SK-N-SH (cell line): ENCODE data around the gene CEP295NL.

Experiments
- EZH2phosphoT487 ChIP-seq: fragments of 200-600 bp; sonication (generic); IDR thresholded peaks from 2 replicates; pipeline ENCODE4 v1.6.1; 2017; ENCODE audit warnings: low read depth, mixed run types, mild to moderate bottlenecking, antibody characterized with exemption, moderate library complexity, borderline replicate concordance
- MXI1 ChIP-seq: IDR thresholded peaks from 2 replicates; pipeline ENCODE4 v1.6.1; 2012; ENCODE audit warnings: mild to moderate bottlenecking, low read depth, low read length, improper control_type of control experiment
- RAD21 ChIP-seq: IDR thresholded peaks from 2 replicates; pipeline ENCODE4 v1.6.1; 2012; ENCODE audit warnings: mild to moderate bottlenecking, low read length
- TF ChIP-seq, protein P1 (sequence below): fragments of 200-600 bp; sonication (generic); IDR thresholded peaks from 2 replicates; pipeline ENCODE4 v1.6.1; 2017; ENCODE audit warnings: antibody characterized with exemption, mild to moderate bottlenecking, moderate library complexity
- TF ChIP-seq, protein P2 (sequence below): IDR thresholded peaks from 2 replicates; pipeline ENCODE4 v1.4.0; 2012; ENCODE audit warnings: low read depth
- TF ChIP-seq, protein P3 (sequence below): IDR thresholded peaks from 2 replicates; pipeline ENCODE4 v1.4.0; 2012; ENCODE audit warnings: low read depth, borderline replicate concordance

DNA sequence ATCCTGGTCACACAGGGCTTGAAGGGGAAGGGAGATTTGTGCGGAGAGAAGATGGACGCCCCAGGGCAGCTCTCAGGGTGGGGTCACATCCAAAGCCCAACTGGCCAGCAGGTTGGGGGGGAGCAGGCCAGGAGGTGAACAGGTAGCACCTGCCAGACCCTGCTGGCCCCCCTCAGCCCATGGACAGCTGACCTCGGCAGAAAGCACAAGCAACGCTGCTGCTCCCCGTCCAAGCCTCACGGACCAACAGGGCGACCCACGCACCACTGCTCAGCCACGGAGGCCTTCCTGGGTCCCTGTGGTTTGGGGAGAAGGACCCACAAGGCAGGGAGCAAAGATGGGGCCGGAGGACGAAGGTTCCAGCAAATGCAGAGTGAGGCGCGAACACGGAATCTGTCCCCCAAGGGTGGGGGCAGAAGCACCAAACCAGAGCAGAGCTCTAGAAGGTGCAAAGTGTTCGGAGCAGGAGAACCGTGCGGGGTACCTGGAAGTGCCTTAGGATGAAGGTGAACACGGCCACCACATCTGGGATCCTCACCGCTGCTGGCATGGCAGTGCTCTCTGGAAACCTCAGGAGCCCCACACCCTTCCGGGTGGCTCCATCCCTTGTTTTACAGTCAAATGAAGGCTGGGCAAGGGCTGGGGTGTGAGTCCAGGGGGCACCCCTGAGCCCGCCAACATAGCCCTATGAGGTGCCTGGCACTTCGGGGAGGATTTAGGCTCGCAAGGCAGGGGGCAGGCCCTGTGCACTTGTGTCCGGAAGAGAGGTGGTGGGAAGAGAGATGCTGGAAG is 17.9 kb downstream of the CEP295NL start:
- TF ChIP-seq EZH2phosphoT487 (no peak), RAD21 (no peak), MXI1 (no peak)
- TF ChIP-seq, protein P1, sequence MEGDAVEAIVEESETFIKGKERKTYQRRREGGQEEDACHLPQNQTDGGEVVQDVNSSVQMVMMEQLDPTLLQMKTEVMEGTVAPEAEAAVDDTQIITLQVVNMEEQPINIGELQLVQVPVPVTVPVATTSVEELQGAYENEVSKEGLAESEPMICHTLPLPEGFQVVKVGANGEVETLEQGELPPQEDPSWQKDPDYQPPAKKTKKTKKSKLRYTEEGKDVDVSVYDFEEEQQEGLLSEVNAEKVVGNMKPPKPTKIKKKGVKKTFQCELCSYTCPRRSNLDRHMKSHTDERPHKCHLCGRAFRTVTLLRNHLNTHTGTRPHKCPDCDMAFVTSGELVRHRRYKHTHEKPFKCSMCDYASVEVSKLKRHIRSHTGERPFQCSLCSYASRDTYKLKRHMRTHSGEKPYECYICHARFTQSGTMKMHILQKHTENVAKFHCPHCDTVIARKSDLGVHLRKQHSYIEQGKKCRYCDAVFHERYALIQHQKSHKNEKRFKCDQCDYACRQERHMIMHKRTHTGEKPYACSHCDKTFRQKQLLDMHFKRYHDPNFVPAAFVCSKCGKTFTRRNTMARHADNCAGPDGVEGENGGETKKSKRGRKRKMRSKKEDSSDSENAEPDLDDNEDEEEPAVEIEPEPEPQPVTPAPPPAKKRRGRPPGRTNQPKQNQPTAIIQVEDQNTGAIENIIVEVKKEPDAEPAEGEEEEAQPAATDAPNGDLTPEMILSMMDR: no peak
- TF ChIP-seq, protein P2, sequence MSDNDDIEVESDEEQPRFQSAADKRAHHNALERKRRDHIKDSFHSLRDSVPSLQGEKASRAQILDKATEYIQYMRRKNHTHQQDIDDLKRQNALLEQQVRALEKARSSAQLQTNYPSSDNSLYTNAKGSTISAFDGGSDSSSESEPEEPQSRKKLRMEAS: no peak
- TF ChIP-seq, protein P3, sequence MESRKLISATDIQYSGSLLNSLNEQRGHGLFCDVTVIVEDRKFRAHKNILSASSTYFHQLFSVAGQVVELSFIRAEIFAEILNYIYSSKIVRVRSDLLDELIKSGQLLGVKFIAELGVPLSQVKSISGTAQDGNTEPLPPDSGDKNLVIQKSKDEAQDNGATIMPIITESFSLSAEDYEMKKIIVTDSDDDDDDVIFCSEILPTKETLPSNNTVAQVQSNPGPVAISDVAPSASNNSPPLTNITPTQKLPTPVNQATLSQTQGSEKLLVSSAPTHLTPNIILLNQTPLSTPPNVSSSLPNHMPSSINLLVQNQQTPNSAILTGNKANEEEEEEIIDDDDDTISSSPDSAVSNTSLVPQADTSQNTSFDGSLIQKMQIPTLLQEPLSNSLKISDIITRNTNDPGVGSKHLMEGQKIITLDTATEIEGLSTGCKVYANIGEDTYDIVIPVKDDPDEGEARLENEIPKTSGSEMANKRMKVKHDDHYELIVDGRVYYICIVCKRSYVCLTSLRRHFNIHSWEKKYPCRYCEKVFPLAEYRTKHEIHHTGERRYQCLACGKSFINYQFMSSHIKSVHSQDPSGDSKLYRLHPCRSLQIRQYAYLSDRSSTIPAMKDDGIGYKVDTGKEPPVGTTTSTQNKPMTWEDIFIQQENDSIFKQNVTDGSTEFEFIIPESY: no peak
